Transverse colon (tissue), 3 donors: ENCODE measurements around the gene TSPAN32.

ENCODE experiments used
- CTCF ChIP-seq, 5 experiments: fragments of 200-600 bp in 3 of 5; fragments of 450-650 bp in 2 of 5; sonication (generic) in 3 of 5; IDR thresholded peaks; 1 replicate in 2 of 5; 2 replicates in 3 of 5; pipeline ENCODE4 v1.5.1; 2016 to 2017; ENCODE audit warnings: antibody characterized with exemption in 5 of 5, inconsistent platforms in 3 of 5, mild to moderate bottlenecking in 2 of 5, moderate library complexity in 1 of 5
- POLR2A ChIP-seq: fragments of 450-650 bp; IDR thresholded peaks from one replicate; pipeline ENCODE4 v1.6.1; 2016; ENCODE audit warnings: antibody characterized with exemption, mild to moderate bottlenecking, moderate library complexity

- TF ChIP-seq POLR2A (no peak), CTCF (IDR thresholded peaks at IDR 0.05) (no peak)
These were observed 44.2 kb downstream of the TSPAN32 start for GRCh38 chr11:2346014-2346413.
